Suppressor macrophage treated with lipopolysaccharide for 4 hours (primary cell): Measurements from ENCODE around the gene METAP2.

Experiments
- DNase-seq: peaks from one replicate; pipeline ENCODE4 v3.0.0-alpha.2; 2020

The METAP2 gene

GRCh38 chr12:95516757-95517156, 42.8 kb downstream of the METAP2 start:
- DNase-seq: no peak

- no peak for DNase-seq
Measured at GRCh38 chr12:95517246-95517645, 43.3 kb downstream of the METAP2 start.

GRCh38 chr12:95518944-95519343, 45.0 kb downstream of the METAP2 start:
- no peak for DNase-seq

GRCh38 chr12:95520816-95521215, 46.9 kb downstream of the METAP2 start:
- no peak for DNase-seq

GRCh38 chr12:95522692-95523091, 48.7 kb downstream of the METAP2 start:
- no peak for DNase-seq

- no peak for DNase-seq
Measured at GRCh38 chr12:95528431-95528830, 54.5 kb downstream of the METAP2 start.

GRCh38 chr12:95529693-95530225, 55.8 kb downstream of the METAP2 start:
- DNase-seq: no peak

- DNase-seq: no peak
Measured at GRCh38 chr12:95532851-95533250, 58.9 kb downstream of the METAP2 start.

- DNase-seq: no peak
Measured at GRCh38 chr12:95533985-95534384, 60.0 kb downstream of the METAP2 start.

- no peak for DNase-seq
Measured at GRCh38 chr12:95538006-95538405, 64.1 kb downstream of the METAP2 start.

- DNase-seq: no peak
Measured at GRCh38 chr12:95538656-95539055, 64.7 kb downstream of the METAP2 start.

- DNase-seq: no peak
Measured at GRCh38 chr12:95541436-95541835, 67.5 kb downstream of the METAP2 start.

- no peak for DNase-seq
Measured at GRCh38 chr12:95543305-95543704, 69.4 kb downstream of the METAP2 start.

- no peak for DNase-seq
Measured at GRCh38 chr12:95544756-95545155, 70.8 kb downstream of the METAP2 start.

GRCh38 chr12:95545303-95545702, 71.4 kb downstream of the METAP2 start:
- DNase-seq: no peak

GRCh38 chr12:95545731-95546490, 72.0 kb downstream of the METAP2 start:
- no peak for DNase-seq

- DNase-seq: no peak
Measured at GRCh38 chr12:95546491-95546813, 72.5 kb downstream of the METAP2 start.

GRCh38 chr12:95547522-95548055, 73.6 kb downstream of the METAP2 start:
- no peak for DNase-seq

- DNase-seq: no peak
Measured at GRCh38 chr12:95548056-95548538, 74.1 kb downstream of the METAP2 start.

- DNase-seq: peak; percentile 21
Measured at GRCh38 chr12:95548539-95549391, 74.8 kb downstream of the METAP2 start.

GRCh38 chr12:95549392-95550084, 75.6 kb downstream of the METAP2 start:
- DNase-seq: no peak

GRCh38 chr12:95551305-95551704, 77.4 kb downstream of the METAP2 start, which contains the start of gene USP44:
Gene USP44, minus strand, starts transcription at chr12:95551476. Its CDS starts 17,220 bp downstream, at chr12:95534256.
- DNase-seq: no peak
